GM18526 (cell line): ENCODE results near the gene GOLGA6D.
"Not testable (repeated sequence)": the region's sequence is repeated elsewhere in the genome, so short reads cannot be mapped to it uniquely, and the experiment has no call there.

Source experiments
- POLR2A ChIP-seq: IDR thresholded peaks from 3 replicates; pipeline ENCODE4 v1.6.1; 2011; ENCODE audit not compliant: insufficient read length; ENCODE audit errors: extremely low read depth

GOLGA6D gene

DNA sequence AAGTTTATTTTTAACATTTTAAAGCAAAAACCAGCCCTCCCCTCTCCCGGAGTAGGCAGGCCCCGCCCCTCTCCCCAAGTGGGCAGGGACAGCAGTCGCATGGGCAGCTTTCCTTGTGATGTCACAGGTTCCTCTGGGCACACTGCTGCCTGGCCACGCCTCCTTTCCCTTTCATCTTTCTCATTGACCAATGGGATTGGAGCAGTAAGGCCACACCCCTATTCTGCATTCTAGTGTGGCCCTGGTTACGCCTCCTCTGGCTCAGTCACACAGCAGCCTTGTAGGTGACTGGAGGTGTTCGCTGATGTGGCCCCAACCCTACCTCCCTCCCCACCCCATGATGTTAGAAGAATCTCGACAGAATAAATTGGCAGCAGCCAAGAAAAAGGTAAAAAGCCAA, at the start of gene GOLGA6D:
GOLGA6D (plus strand) TSS at position 264 of the 400 bp plus-strand sequence; CDS start at position 305, 41 bp downstream.
- not testable (repeated sequence) for TF ChIP-seq POLR2A

- no peak for TF ChIP-seq POLR2A
These were observed 49.0 kb upstream of the GOLGA6D start for GRCh38 chr15:75233504-75234190.

GRCh38 chr15:75234191-75234810, 48.3 kb upstream of the GOLGA6D start:
- TF ChIP-seq POLR2A = no peak

DNA sequence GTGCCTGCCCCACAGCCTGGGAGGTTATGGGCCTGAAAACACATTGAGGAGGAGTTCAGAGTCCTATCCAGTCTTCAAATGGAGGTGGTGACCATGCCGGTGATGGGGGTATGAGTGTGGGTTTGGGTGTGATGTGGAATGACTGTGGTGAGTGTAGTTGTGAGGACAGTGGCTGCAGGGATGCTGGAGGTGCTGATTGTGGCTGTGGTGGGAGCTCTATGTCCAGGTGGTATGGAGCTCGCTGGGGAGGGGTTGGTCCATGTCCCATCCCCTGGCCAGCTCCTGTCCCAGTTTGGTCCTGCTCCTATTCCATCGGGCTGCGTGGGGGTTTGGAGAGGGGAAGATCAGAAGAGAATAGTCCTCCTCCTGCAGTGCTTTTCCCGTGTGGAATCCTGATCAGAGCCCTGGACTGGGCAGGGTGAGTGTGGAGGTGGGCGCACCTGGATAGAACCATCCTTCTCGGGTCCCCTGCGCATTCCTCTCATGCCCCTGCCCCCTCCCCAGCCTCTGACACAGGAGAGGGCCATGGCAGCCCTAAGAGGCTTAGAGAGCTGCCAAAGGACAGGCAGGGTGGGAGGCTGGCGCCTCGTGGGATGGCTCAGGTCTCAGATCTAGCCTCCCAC, 47.5 kb upstream of the GOLGA6D start:
- TF ChIP-seq POLR2A = no peak

GRCh38 chr15:75235760-75236729, 46.6 kb upstream of the GOLGA6D start:
- TF ChIP-seq POLR2A = no peak

- TF ChIP-seq POLR2A = no peak
These were observed 45.2 kb upstream of the GOLGA6D start for GRCh38 chr15:75237316-75237982.

- TF ChIP-seq POLR2A = no peak
These were observed 44.5 kb upstream of the GOLGA6D start for GRCh38 chr15:75238150-75238549.

- TF ChIP-seq POLR2A = no peak
These were observed 32.9 kb upstream of the GOLGA6D start for GRCh38 chr15:75249726-75250125.

GRCh38 chr15:75258034-75258433, 24.6 kb upstream of the GOLGA6D start, which contains the start of gene GOLGA6C:
GOLGA6C (plus strand) TSS chr15:75258334; CDS start chr15:75258599, 265 bp downstream.
- TF ChIP-seq POLR2A = not testable (repeated sequence)

DNA sequence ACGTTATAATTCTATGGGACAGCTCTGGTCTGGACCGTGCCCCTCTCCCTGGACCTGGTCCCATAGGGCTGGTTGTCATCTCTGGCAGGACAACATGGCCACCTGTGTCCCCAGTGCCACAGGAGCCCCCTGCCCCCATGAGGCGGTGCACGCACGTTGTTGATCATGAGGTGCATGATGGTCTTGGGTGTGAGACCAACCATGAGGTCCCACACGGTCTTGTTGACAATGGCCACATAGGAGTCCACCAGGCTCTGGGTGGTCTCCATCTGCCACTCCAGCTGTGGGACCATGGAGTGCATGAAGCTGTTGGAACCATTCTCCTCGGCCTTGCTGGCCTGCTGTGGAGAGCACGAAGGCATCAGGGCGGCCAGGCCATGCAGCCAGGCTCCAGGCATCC, 19.7 kb downstream of the GOLGA6D start:
- TF ChIP-seq POLR2A = no peak

- TF ChIP-seq POLR2A = no peak
These were observed 23.6 kb downstream of the GOLGA6D start for GRCh38 chr15:75306188-75306587.

GRCh38 chr15:75307778-75308390, 25.2 kb downstream of the GOLGA6D start:
- no peak for TF ChIP-seq POLR2A

GRCh38 chr15:75309711-75310110, 27.1 kb downstream of the GOLGA6D start:
- TF ChIP-seq POLR2A = no peak

DNA sequence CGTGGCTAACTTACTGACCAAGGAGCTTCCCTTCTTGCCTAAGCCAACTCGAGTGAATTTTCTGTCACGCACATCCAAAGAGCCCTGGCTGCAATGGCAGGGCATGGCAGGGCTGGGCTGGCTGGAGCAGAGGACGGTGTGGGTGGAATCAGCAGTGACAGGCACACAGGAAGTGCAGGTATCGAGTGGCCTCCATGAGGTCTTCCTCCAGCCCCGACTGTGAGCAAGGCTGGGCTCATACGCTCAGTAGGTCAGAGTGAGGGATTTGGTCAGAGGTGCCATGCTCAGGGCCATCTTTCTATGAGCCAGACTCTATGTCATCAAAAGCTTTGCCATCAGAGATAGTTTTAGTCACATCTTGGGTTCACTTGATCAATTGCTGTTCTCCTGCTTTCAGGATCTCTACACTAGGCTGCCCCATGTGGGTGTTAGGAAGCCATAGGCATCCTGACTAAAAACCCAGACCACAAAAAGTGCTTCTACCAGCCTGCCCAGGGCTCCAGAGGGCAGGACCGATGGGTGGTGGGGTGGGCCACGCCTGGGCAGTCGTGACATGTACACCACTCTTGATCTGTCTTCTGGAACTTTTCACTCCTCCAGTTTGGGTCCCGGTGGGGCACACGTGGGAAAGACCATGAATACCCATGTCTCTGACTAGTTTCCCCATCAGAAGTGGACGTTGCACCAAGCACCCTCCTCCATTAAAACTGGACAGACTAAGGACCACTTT, 30.6 kb downstream of the GOLGA6D start:
- no peak for TF ChIP-seq POLR2A
